HEK293 (cell line): ENCODE data around the gene CDCA7.
A peak's percentile ranks its signal among the peaks of the same experiment; 100 is the strongest.

Source experiments
- CTCF ChIA-PET: fragments of 350-600 bp; formaldehyde crosslinking; extraction: SDS; loops from one replicate; lab custom pipeline; 2021; ENCODE audit warnings: antibody characterized with exemption; lab: Yijun Ruan, JAX
- POLR2A ChIA-PET: fragments of 300-600 bp; formaldehyde crosslinking; extraction: SDS; loops from one replicate; lab custom pipeline; 2020; ENCODE audit warnings: antibody characterized with exemption, inconsistent platforms; lab: Yijun Ruan, JAX
- H3K27ac ChIP-seq: fragments of 200-500 bp; sonication (Bioruptor generic); 2 replicates; pipeline ENCODE4 v1.5.1; 2014; ENCODE audit warnings: low read depth, low read length, control low read depth, inconsistent platforms; ENCODE audit errors: extremely low read depth
- H3K36me3 ChIP-seq, 2 experiments: fragments of 200-500 bp in 1 of 2; sonication (Bioruptor generic) in 1 of 2; 1 replicate in 1 of 2; 2 replicates in 1 of 2; pipeline ENCODE4 v1.5.1; 2014 to 2017; ENCODE audit warnings: inconsistent platforms in 2 of 2, low read length in 2 of 2; ENCODE audit not compliant: control insufficient read depth in 2 of 2, insufficient read depth in 1 of 2
- H3K4me1 ChIP-seq: fragments of 200-500 bp; sonication (Bioruptor generic); 2 replicates; pipeline ENCODE4 v1.5.1; 2014; ENCODE audit warnings: mild to moderate bottlenecking, low read length, inconsistent platforms; ENCODE audit not compliant: control insufficient read depth, insufficient read depth
- H3K4me3 ChIP-seq: 2 replicates; pipeline ENCODE4 v1.5.1; 2011; ENCODE audit warnings: low read depth, mild to moderate bottlenecking, control low read depth, low read length, moderate library complexity
- H3K9me3 ChIP-seq: fragments of 200-500 bp; sonication (Bioruptor generic); 2 replicates; pipeline ENCODE4 v1.5.1; 2014; ENCODE audit warnings: low read depth, low read length, inconsistent platforms; ENCODE audit not compliant: control insufficient read depth, insufficient read depth
- AEBP2 ChIP-seq: fragments of 450-650 bp; formaldehyde crosslinking; IDR thresholded peaks from 2 replicates; pipeline ENCODE4 v1.5.1; 2016; ENCODE audit warnings: missing biosample characterization, missing genetic modification characterization, borderline replicate concordance
- GLIS1 ChIP-seq: fragments of 450-650 bp; formaldehyde crosslinking; IDR thresholded peaks from 2 replicates; pipeline ENCODE4 v1.5.1; 2016; ENCODE audit warnings: missing biosample characterization, missing genetic modification characterization
- KLF10 ChIP-seq: fragments of 450-650 bp; IDR thresholded peaks from 2 replicates; pipeline ENCODE4 v1.5.1; 2018; ENCODE audit warnings: missing biosample characterization, mild to moderate bottlenecking, missing genetic modification characterization
- MEIS1 ChIP-seq: sonication (generic); formaldehyde crosslinking; IDR thresholded peaks from 2 replicates; pipeline ENCODE4 v1.8.1; 2022; ENCODE audit warnings: missing genetic modification reagents, mild to moderate bottlenecking, borderline replicate concordance
- SP3 ChIP-seq: fragments of 450-650 bp; formaldehyde crosslinking; IDR thresholded peaks from 2 replicates; pipeline ENCODE4 v1.5.1; 2016; ENCODE audit warnings: missing biosample characterization, missing genetic modification characterization
- ZFP69B ChIP-seq: fragments of 450-650 bp; formaldehyde crosslinking; IDR thresholded peaks from 2 replicates; pipeline ENCODE4 v1.5.1; 2016; ENCODE audit warnings: missing biosample characterization, missing genetic modification characterization
- ZNF112 ChIP-seq: fragments of 450-650 bp; formaldehyde crosslinking; IDR thresholded peaks from 2 replicates; pipeline ENCODE4 v1.5.0; 2017; ENCODE audit warnings: missing biosample characterization, missing genetic modification characterization
- ZNF140 ChIP-seq: fragments of 450-650 bp; formaldehyde crosslinking; IDR thresholded peaks from 2 replicates; pipeline ENCODE4 v1.5.1; 2016; ENCODE audit warnings: missing biosample characterization, missing genetic modification characterization
- ZNF221 ChIP-seq: fragments of 450-650 bp; formaldehyde crosslinking; IDR thresholded peaks from 2 replicates; pipeline ENCODE4 v1.5.1; 2017; ENCODE audit warnings: missing biosample characterization, missing genetic modification characterization, borderline replicate concordance
- ZNF26 ChIP-seq: fragments of 450-650 bp; formaldehyde crosslinking; IDR thresholded peaks from 2 replicates; pipeline ENCODE4 v1.5.1; 2016; ENCODE audit warnings: missing biosample characterization, missing genetic modification characterization
- ZNF280C ChIP-seq: fragments of 450-650 bp; formaldehyde crosslinking; IDR thresholded peaks from 2 replicates; pipeline ENCODE4 v1.5.1; 2016; ENCODE audit warnings: missing biosample characterization, missing genetic modification characterization
- ZNF37A ChIP-seq: fragments of 450-650 bp; IDR thresholded peaks from 2 replicates; pipeline ENCODE4 v1.5.1; 2018; ENCODE audit warnings: missing biosample characterization, missing genetic modification characterization
- ZNF473 ChIP-seq: fragments of 450-650 bp; formaldehyde crosslinking; IDR thresholded peaks from 2 replicates; pipeline ENCODE4 v1.5.1; 2017; ENCODE audit warnings: missing biosample characterization, missing genetic modification characterization
- ZNF501 ChIP-seq: fragments of 450-650 bp; formaldehyde crosslinking; IDR thresholded peaks from 2 replicates; pipeline ENCODE4 v1.5.1; 2016; ENCODE audit warnings: missing biosample characterization, missing genetic modification characterization
- ZNF514 ChIP-seq: fragments of 450-650 bp; formaldehyde crosslinking; IDR thresholded peaks from 2 replicates; pipeline ENCODE4 v1.5.1; 2016; ENCODE audit warnings: missing biosample characterization, missing genetic modification characterization
- ZNF518A ChIP-seq: fragments of 450-650 bp; formaldehyde crosslinking; conservative IDR thresholded peaks from 2 replicates; pipeline ENCODE4 v1.5.1; 2016; ENCODE audit warnings: low read depth, missing biosample characterization, missing genetic modification characterization
- ZNF521 ChIP-seq: fragments of 450-650 bp; formaldehyde crosslinking; IDR thresholded peaks from 2 replicates; pipeline ENCODE4 v1.5.1; 2017; ENCODE audit warnings: missing biosample characterization, mild to moderate bottlenecking, missing genetic modification characterization
- ZNF529 ChIP-seq: fragments of 450-650 bp; formaldehyde crosslinking; IDR thresholded peaks from 2 replicates; pipeline ENCODE4 v1.5.1; 2017; ENCODE audit warnings: missing genetic modification characterization, missing biosample characterization; ENCODE audit not compliant: insufficient replicate concordance
- ZNF571 ChIP-seq: fragments of 450-650 bp; formaldehyde crosslinking; IDR thresholded peaks from 2 replicates; pipeline ENCODE4 v1.5.0; 2017; ENCODE audit warnings: missing biosample characterization, missing genetic modification characterization
- ZNF596 ChIP-seq: fragments of 450-650 bp; IDR thresholded peaks from 2 replicates; pipeline ENCODE4 v1.5.0; 2018; ENCODE audit warnings: missing biosample characterization, mild to moderate bottlenecking, missing genetic modification characterization, moderate library complexity
- ZNF600 ChIP-seq: fragments of 450-650 bp; formaldehyde crosslinking; IDR thresholded peaks from 2 replicates; pipeline ENCODE4 v1.5.1; 2016; ENCODE audit warnings: missing biosample characterization, missing genetic modification characterization
- ZNF707 ChIP-seq: fragments of 450-650 bp; formaldehyde crosslinking; IDR thresholded peaks from 2 replicates; pipeline ENCODE4 v1.5.1; 2016; ENCODE audit warnings: missing biosample characterization, missing genetic modification characterization
- ZNF747 ChIP-seq: fragments of 450-650 bp; formaldehyde crosslinking; IDR thresholded peaks from 2 replicates; pipeline ENCODE4 v1.5.1; 2016; ENCODE audit warnings: missing biosample characterization, missing genetic modification characterization
- ZNF791 ChIP-seq: fragments of 450-650 bp; formaldehyde crosslinking; IDR thresholded peaks from 2 replicates; pipeline ENCODE4 v1.5.1; 2016; ENCODE audit warnings: missing biosample characterization, missing genetic modification characterization
- ZSCAN4 ChIP-seq: fragments of 450-650 bp; formaldehyde crosslinking; IDR thresholded peaks from 2 replicates; pipeline ENCODE4 v1.5.1; 2017; ENCODE audit warnings: missing biosample characterization, missing genetic modification characterization

The CDCA7 gene

GRCh38 chr2:173354582-173355131 lies at the start of gene CDCA7:
TSS of gene CDCA7 (plus strand) at chr2:173354872. CDS start at chr2:173354964, 92 bp downstream.
- peak within 1 kb of the TSS; percentile 100 for H3K27ac ChIP-seq
- no peaks in the 10 kb centered on the region for H3K9me3 ChIP-seq
- H3K4me1 ChIP-seq, result peaks cover 5% of the 10 kb centered on the region
- H3K4me3 ChIP-seq, result peak within 1 kb of the TSS; percentile 68
- peaks cover 0 to 20% of the 10 kb centered on the region in 2 experiments; a peak in 2 of 3 replicates for H3K36me3 ChIP-seq
- ChIA-PET POLR2A (no interaction called here), CTCF (no interaction called here)
- TF ChIP-seq ZNF140 (tag by site-specific recombination) (no peak), ZNF37A (tag by site-specific recombination) (no peak), AEBP2 (tag by site-specific recombination) (no peak), ZFP69B (tag by site-specific recombination) (no peak), SP3 (tag by site-specific recombination) (peak; percentile 87), ZNF280C (no peak), ZNF791 (tag by site-specific recombination) (no peak), ZNF521 (tag by site-specific recombination) (no peak), ZNF707 (no peak), MEIS1 (CRISPR knock-in tag) (peak; percentile 75; the same call in 1 of the 2 replicates), ZNF518A (tag by site-specific recombination) (0 out of 2 replicates have a peak, but pooled peaks have one; percentile 48), ZNF571 (tag by site-specific recombination) (no peak), ZNF529 (tag by site-specific recombination) (no peak), ZNF747 (tag by site-specific recombination) (no peak), ZNF501 (tag by site-specific recombination) (no peak), ZNF514 (tag by site-specific recombination) (no peak), ZNF221 (no peak), GLIS1 (no peak; the same call in 1 of the 2 replicates), ZNF112 (tag by site-specific recombination) (no peak), ZNF600 (no peak), ZNF596 (tag by site-specific recombination) (no peak), KLF10 (tag by site-specific recombination) (peak; percentile 66; the same call in 1 of the 2 replicates), ZNF26 (tag by site-specific recombination) (no peak), ZSCAN4 (tag by site-specific recombination) (0 out of 2 replicates have a peak, but pooled peaks have one; percentile 16), ZNF473 (no peak)
